ENCODE results near the gene CLPX. TPM values are rescaled to one million over a fixed set of nuclear protein-coding genes. Genes with fewer than 3 reads are reported as not detected.

CLPX gene
- total and polyA plus RNA-seq, 9 of the 15 experiments (the other 6 are each of a cell fraction or from before 2014, with no cell fraction given) = 11.2 to 83.3 (median 51.3) TPM

DNA sequence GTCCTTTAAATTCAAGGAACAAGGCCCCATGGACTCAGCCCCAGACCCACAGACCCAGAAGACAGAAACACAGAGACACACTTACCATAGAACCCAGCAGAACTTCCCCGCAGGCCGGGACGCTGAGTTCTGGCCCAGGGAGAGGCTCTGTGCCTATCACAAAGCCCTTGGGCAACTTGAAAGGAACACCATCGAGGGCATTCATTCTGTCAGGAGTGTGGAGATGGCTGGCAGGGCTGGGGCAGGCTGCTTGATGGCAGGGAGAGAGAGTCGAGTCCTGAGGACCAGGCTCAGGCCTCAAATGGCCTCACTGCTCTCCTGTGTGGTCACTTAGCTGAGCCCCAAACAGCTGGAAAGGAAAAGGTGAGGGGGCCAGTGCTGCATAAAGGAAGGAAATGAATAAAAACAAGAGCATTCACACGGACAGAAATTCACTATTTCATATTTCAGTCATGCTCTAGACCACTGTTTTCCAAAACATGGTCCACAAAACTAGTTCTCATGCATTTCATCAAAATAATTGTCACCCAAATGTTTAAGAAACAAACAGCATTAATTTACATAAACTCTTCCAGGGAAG lies 79.0 kb downstream of the CLPX start:
- no peak overlapping the region for H3K4me2 ChIP-seq (ENCODE audit: insufficient read depth, low read length)
- DNase-seq (ENCODE audit: extremely low read depth in 1 of 4, low spot score in 3 of 4) (no peak), FAIRE-seq (no peak), ATAC-seq (no peak)
- peak overlapping the region in 1 of 2 experiments; percentile 74; a peak in 1 of 4 replicates for H3K9ac ChIP-seq (ENCODE audit: insufficient read depth in 1 of 2, low read depth in 2 of 2, low read length in 2 of 2)
- ChIA-PET POLR2A (interaction anchor here (0.6 kb wide), 1 partner anchor 173 kb away, joined by 3 read pairs; no protein-coding TSS in a partner anchor), CTCF (ENCODE audit: low intra/inter-chr PET ratio) (no interaction called here)
- no peak overlapping the region for H3K4me3 ChIP-seq
- no peaks in the 10 kb centered on the region for H4K20me1 ChIP-seq (replicated peaks; ENCODE audit: control insufficient read depth, insufficient read depth, low read length)
- in situ Hi-C loops (cut with MboI) (no loop called here), intact Hi-C loops (cut with micrococcal nuclease) (no loop called here)
- 67% methylated on average over 6 of the region's 6 CpGs for WGBS (ENCODE audit: insufficient coverage, low coverage, missing lambda C conversion rate)
- no peaks in the 10 kb centered on the region for H3K79me2 ChIP-seq (ENCODE audit: control insufficient read depth, insufficient read depth, low read length)
- no peak overlapping the region for H3K27ac ChIP-seq (ENCODE audit: extremely low read depth, low read depth, low read length)
- TF ChIP-seq ATF7 (IDR thresholded peaks at IDR 0.05) (no peak), ZNF589 (CRISPR knock-in tag; IDR thresholded peaks at IDR 0.05; ENCODE audit: low read depth) (no peak)
- H3K9me1 ChIP-seq (ENCODE audit: control insufficient read depth, insufficient read depth, low read length) = peaks cover 3% of the 10 kb centered on the region
- H3K36me3 ChIP-seq (ENCODE audit: control insufficient read depth, insufficient read depth, low read length) = peaks cover 11% of the 10 kb centered on the region; the same call in 1 of the 3 replicates
- no peaks in the 10 kb centered on the region for H3K9me3 ChIP-seq (replicated peaks; ENCODE audit: control insufficient read depth, insufficient read depth, low read depth, low read length)
- no TSS peak for BruUV-seq (replicated peaks)
- H3K4me1 ChIP-seq (replicated peaks in 1 of 2; ENCODE audit: control insufficient read depth in 2 of 2, insufficient read depth in 2 of 2, low read length in 2 of 2) = peaks cover 0 to 4% of the 10 kb centered on the region in 2 experiments; a peak in 1 of 5 replicates
- no peaks in the 10 kb centered on the region for H3K27me3 ChIP-seq (ENCODE audit: control insufficient read depth in 2 of 2, insufficient read depth in 2 of 2, low read length in 2 of 2)
- no peak overlapping the region for H2AFZ ChIP-seq (ENCODE audit: low read depth, low read length)

DNA sequence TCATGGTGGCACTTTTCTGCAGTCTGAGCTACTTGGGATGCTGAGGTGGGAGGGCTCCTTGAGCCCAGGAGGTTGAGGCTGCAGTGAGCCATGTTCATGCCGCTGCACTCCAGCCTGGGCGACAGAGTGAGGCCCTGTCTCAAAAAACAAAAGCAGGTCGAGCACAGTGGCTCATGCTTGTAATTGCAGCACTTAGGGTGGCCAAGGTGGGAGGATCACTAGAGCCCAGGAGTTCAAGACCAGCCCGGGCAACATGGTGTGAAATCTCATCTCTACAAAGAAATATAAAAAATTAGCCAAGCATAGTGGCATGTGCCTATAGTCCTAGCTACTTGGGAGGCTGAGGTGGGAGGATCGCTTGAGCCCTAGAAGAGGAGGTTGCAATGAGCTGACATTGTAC lies 80.1 kb downstream of the CLPX start:
- ATAC-seq (no peak), FAIRE-seq (no peak)
- in situ Hi-C loops (cut with MboI) = no loop called here

More for the DNA sequence above, 80.1 kb downstream of the CLPX start:
- Histone ChIP-seq H3K27me3 (ENCODE audit: control insufficient read depth in 2 of 2, insufficient read depth in 2 of 2, low read length in 2 of 2) (no peaks in the 10 kb centered on the region), H3K9ac (ENCODE audit: insufficient read depth in 1 of 2, low read depth in 2 of 2, low read length in 2 of 2) (no peak overlapping the region), H3K9me3 (replicated peaks; ENCODE audit: control insufficient read depth, insufficient read depth, low read depth, low read length) (no peaks in the 10 kb centered on the region), H4K20me1 (replicated peaks; ENCODE audit: control insufficient read depth, insufficient read depth, low read length) (no peaks in the 10 kb centered on the region), H2AFZ (ENCODE audit: low read depth, low read length) (no peak overlapping the region), H3K4me1 (replicated peaks in 1 of 2; ENCODE audit: control insufficient read depth in 2 of 2, insufficient read depth in 2 of 2, low read length in 2 of 2) (no peaks in the 10 kb centered on the region), H3K36me3 (ENCODE audit: control insufficient read depth, insufficient read depth, low read length) (peaks cover 13% of the 10 kb centered on the region; the same call in 1 of the 3 replicates), H3K9me1 (ENCODE audit: control insufficient read depth, insufficient read depth, low read length) (peaks cover 3% of the 10 kb centered on the region), H3K4me2 (ENCODE audit: insufficient read depth, low read length) (no peak overlapping the region), H3K27ac (ENCODE audit: extremely low read depth, low read depth, low read length) (no peak overlapping the region), H3K4me3 (no peak overlapping the region), H3K79me2 (ENCODE audit: control insufficient read depth, insufficient read depth, low read length) (no peaks in the 10 kb centered on the region)
- DNase-seq (ENCODE audit: extremely low read depth in 1 of 4, low spot score in 3 of 4) = no peak
- POLR2A ChIA-PET = interaction anchor here (0.5 kb wide), 1 partner anchor 67 kb away, joined by 3 read pairs; no protein-coding TSS in a partner anchor
- intact Hi-C loops (cut with micrococcal nuclease) = no loop called here
- CTCF ChIA-PET (ENCODE audit: low intra/inter-chr PET ratio) = no interaction called here
- no TSS peak for BruUV-seq (replicated peaks)
- TF ChIP-seq NR3C1 (CRISPR knock-in tag; IDR thresholded peaks at IDR 0.05) = no peak
- TF ChIP-seq ZNF133 (CRISPR knock-in tag; IDR thresholded peaks at IDR 0.05) = no peak
- no peak for TF ChIP-seq RFX1 (IDR thresholded peaks at IDR 0.05)
- peak; percentile 72; the same call in 1 of the 2 replicates for TF ChIP-seq ZNF224 (CRISPR knock-in tag; IDR thresholded peaks at IDR 0.05)
- WGBS (ENCODE audit: insufficient coverage, low coverage, missing lambda C conversion rate) = 70% methylated on average over 5 of the region's 5 CpGs

Measured in K562 (cell line).